Measurements from ENCODE around the gene DLK1. TPM values are rescaled to one million over a fixed set of nuclear protein-coding genes. Genes with fewer than 3 reads are reported as not detected.

DLK1 gene
- total RNA-seq, 1 donor from 2014 or later: not detected

GRCh38 chr14:100748944-100749343 lies 22.3 kb downstream of the DLK1 start:
- no peak overlapping the region for H3K27ac Mint-ChIP-seq
- peaks cover 5% of the 10 kb centered on the region for H3K27me3 Mint-ChIP-seq (ENCODE audit: low read depth)
- intact Hi-C loops (cut with micrococcal nuclease): no loop called here
- no peak overlapping the region for H3K4me3 Mint-ChIP-seq (ENCODE audit: low read depth)
- H3K36me3 Mint-ChIP-seq (ENCODE audit: low read depth): no peaks in the 10 kb centered on the region
- no peak for DNase-seq (ENCODE audit: low spot score)
- H3K4me1 Mint-ChIP-seq (ENCODE audit: low read depth): no peaks in the 10 kb centered on the region
- H3K9me3 Mint-ChIP-seq: no peaks in the 10 kb centered on the region

- Mint-ChIP-seq H3K4me3 (ENCODE audit: low read depth) (no peak overlapping the region), H3K36me3 (ENCODE audit: low read depth) (no peaks in the 10 kb centered on the region), H3K9me3 (no peaks in the 10 kb centered on the region), H3K27ac (no peak overlapping the region), H3K27me3 (ENCODE audit: low read depth) (peaks cover 5% of the 10 kb centered on the region), H3K4me1 (ENCODE audit: low read depth) (no peaks in the 10 kb centered on the region)
- no peak for DNase-seq (ENCODE audit: low spot score)
- intact Hi-C loops (cut with micrococcal nuclease): no loop called here
Measured at GRCh38 chr14:100749967-100750597, 23.4 kb downstream of the DLK1 start.

DNA sequence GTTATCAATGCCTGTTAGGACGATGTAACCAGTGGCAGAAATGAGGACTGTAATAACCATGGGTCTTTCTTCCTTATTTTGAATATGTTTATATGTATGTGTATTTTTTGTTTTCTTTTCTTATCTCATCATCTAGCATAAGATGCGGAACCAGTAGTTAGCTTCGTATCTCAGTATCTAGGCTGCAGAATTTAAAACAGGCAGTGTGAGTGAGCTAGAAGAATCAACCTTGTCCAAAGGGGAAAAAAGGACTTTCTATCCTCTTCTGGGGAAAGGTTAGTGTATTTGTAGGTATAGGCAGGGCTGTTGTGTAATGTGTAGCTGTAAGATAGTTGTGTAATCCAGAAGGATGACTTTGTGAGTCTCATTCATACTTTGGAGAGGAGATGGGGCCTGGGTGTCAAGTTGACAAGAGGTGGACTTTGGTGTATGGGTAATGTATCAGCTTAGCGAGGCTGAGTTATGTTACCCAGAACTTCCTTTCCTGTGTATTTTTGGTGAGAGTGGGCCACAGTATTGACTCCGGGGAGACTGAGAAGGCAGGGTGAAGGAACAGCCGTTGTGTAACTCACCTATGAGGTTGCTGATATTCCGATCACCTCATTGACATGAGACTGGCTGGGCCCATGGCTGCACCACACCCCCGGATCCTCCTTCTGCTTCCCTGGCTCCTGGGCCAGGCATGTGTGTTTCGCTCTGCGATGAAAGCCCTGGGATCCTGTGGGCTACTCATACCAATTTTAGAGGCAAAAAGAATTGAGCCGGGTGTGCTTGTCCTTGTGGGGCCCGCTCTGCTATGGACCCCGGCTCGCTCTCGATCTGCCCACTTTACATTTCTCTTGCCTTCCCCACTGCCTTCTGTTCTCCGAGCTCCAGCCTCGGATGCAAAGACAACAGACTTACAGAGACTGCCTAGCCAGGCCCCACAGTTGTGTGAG lies 24.3 kb downstream of the DLK1 start:
- H3K27ac Mint-ChIP-seq: no peak overlapping the region
- no peaks in the 10 kb centered on the region for H3K9me3 Mint-ChIP-seq
- no peak for DNase-seq (ENCODE audit: low spot score)
- no peaks in the 10 kb centered on the region for H3K36me3 Mint-ChIP-seq (ENCODE audit: low read depth)
- H3K4me1 Mint-ChIP-seq (ENCODE audit: low read depth): no peaks in the 10 kb centered on the region
- intact Hi-C loops (cut with micrococcal nuclease): no loop called here
- H3K27me3 Mint-ChIP-seq (ENCODE audit: low read depth): peaks cover 5% of the 10 kb centered on the region
- no peak overlapping the region for H3K4me3 Mint-ChIP-seq (ENCODE audit: low read depth)

DNA sequence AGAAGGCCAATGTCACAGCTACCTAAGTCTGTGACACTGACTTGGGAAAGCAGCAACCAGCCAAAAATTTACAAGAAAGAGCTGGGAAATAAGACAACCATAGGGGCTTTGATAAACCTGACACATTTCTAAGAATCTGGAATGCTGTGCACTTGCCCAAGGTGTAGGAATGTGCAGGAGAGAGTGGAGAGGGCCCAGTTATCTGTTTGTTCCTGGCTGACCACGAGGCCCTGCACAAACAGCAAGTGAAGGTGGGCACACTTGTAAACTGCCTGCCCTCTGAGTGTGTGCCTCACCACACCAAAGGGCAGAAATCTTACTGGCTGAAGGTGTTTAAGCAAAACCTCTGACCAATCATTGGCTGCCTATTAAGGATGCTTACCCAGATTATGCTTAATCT lies 27.3 kb downstream of the DLK1 start:
- intact Hi-C loops (cut with micrococcal nuclease): no loop called here
- Mint-ChIP-seq H3K9me3 (no peaks in the 10 kb centered on the region), H3K27ac (no peak overlapping the region), H3K36me3 (ENCODE audit: low read depth) (no peaks in the 10 kb centered on the region), H3K4me3 (ENCODE audit: low read depth) (no peak overlapping the region), H3K4me1 (ENCODE audit: low read depth) (no peaks in the 10 kb centered on the region), H3K27me3 (ENCODE audit: low read depth) (peaks cover 9% of the 10 kb centered on the region)
- no peak for DNase-seq (ENCODE audit: low spot score)

DNA sequence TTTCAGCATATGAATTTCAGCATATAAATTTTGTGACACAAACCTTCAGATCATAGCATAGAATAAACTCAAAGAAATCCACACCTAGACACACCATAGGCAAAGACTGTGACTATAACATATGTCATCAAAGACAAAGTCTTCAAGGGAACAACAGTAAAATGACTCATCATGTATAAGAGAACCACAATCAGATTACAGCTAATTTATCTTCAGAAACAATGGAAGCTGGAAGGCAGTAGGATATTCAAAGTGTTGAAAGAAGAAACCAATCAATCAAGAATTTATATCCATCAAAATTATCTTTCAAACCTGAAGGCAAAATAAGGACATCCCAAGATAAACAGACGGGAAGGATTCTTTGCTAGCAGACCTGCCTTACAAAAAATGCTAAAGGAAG lies 29.0 kb downstream of the DLK1 start:
- no peaks in the 10 kb centered on the region for H3K36me3 Mint-ChIP-seq (ENCODE audit: low read depth)
- H3K27me3 Mint-ChIP-seq (ENCODE audit: low read depth): peaks cover 9% of the 10 kb centered on the region
- no peak overlapping the region for H3K4me3 Mint-ChIP-seq (ENCODE audit: low read depth)

DNA sequence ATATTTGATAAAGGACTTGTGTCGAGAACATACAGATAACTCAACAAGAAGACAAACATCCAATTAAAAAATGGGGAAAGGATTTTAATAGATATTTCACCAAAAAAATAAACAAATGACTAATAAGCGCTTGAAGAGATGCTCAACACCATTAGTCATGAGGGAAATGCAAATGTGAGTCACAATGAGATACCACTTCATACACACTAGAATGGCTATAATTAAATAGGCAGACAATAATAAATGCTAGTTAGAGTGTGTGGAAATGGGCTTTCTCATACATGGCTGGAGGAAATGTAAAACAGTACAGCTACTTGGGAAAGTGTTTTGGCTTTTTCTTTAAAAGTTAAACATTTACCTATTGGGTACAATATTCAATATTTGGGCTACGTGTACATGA lies 34.8 kb downstream of the DLK1 start:
- Mint-ChIP-seq H3K4me3 (ENCODE audit: low read depth) (no peak overlapping the region), H3K27me3 (ENCODE audit: low read depth) (peaks cover 9% of the 10 kb centered on the region), H3K9me3 (no peaks in the 10 kb centered on the region), H3K36me3 (ENCODE audit: low read depth) (no peaks in the 10 kb centered on the region), H3K27ac (no peak overlapping the region), H3K4me1 (ENCODE audit: low read depth) (no peaks in the 10 kb centered on the region)
- no peak for DNase-seq (ENCODE audit: low spot score)
- intact Hi-C loops (cut with micrococcal nuclease): no loop called here

More for the DNA sequence above, 29.0 kb downstream of the DLK1 start:
- H3K27ac Mint-ChIP-seq: no peak overlapping the region
- intact Hi-C loops (cut with micrococcal nuclease): no loop called here
- H3K9me3 Mint-ChIP-seq: no peaks in the 10 kb centered on the region
- DNase-seq (ENCODE audit: low spot score): no peak
- no peaks in the 10 kb centered on the region for H3K4me1 Mint-ChIP-seq (ENCODE audit: low read depth)

DNA sequence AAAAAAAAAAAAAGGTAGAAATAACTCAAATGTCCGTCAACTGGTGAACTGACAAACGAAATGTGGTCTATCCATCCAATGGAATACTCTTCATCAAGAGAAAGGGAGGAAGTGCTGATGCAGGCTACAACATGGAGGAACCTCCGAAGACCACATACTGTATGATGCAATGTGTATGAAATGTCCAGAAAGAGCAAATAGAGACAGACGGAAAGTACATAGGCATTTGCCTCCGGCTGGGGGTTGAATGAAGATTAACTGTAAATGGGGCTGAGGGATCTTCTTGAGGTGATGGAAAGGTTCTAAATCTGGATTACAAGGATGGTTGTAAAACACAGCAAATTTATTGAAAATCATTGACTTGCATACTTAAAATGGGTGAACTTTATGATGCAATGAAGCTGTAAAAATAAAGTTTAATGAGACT lies 35.4 kb downstream of the DLK1 start:
- H3K9me3 Mint-ChIP-seq: no peaks in the 10 kb centered on the region
- no peaks in the 10 kb centered on the region for H3K4me1 Mint-ChIP-seq (ENCODE audit: low read depth)
- H3K36me3 Mint-ChIP-seq (ENCODE audit: low read depth): no peaks in the 10 kb centered on the region
- peaks cover 9% of the 10 kb centered on the region for H3K27me3 Mint-ChIP-seq (ENCODE audit: low read depth)
- no peak overlapping the region for H3K4me3 Mint-ChIP-seq (ENCODE audit: low read depth)
- no peak overlapping the region for H3K27ac Mint-ChIP-seq
- DNase-seq (ENCODE audit: low spot score): no peak
- intact Hi-C loops (cut with micrococcal nuclease): no loop called here

DNA sequence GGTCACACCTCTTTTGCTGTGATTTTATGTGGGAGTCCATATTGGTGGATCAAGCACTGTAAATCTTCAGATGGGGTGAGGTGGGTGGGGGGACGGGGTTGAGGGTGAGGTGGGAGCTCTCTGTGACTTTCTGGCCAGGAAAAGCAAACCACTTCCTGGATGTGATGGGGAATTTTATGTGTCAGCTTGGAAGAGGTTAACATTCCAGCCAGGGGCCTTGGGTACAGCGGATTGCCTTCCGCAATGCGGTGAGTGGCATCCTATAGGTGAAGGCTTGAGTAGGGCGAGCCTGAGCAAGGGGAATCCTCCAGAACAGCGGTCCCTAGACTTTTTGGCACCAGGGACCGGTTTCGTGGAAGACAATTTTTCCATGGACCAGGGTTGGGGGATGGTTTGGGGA lies 36.2 kb downstream of the DLK1 start:
- DNase-seq (ENCODE audit: low spot score): no peak
- no peaks in the 10 kb centered on the region for H3K9me3 Mint-ChIP-seq
- peaks cover 8% of the 10 kb centered on the region for H3K27me3 Mint-ChIP-seq (ENCODE audit: low read depth)
- H3K4me3 Mint-ChIP-seq (ENCODE audit: low read depth): no peak overlapping the region
- intact Hi-C loops (cut with micrococcal nuclease): no loop called here
- H3K4me1 Mint-ChIP-seq (ENCODE audit: low read depth): no peaks in the 10 kb centered on the region
- H3K36me3 Mint-ChIP-seq (ENCODE audit: low read depth): no peaks in the 10 kb centered on the region
- no peak overlapping the region for H3K27ac Mint-ChIP-seq

DNA sequence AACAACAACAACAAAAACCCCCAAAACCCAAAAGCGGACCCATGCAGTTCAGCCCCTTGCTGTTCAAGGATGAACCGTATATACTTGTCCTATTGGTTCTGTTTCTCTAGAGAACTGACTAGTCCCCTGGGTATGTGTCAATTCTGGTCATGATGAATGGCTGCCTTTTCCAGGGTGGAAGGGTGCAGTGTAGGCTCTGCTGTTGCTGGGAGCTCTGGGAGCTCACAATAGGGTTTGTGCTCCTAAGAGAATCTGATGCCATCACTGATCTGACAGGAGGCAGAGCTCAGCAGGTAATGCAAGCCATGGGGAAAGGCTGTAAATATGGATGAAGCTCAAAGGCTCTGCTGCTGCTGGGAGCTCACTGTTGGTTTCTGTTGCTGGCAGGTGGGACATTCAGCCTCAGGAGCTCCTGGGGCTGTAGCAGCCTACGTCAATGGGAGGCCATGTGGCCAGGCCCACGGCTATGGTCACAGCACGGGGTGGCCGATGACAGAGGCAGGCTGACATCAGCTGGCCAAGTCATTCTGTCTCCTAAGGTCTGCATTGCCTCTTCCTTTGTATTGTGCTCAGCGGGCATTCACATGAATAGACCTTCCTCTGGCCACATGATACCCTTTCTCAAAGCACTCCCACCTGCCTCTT lies 37.9 kb downstream of the DLK1 start:
- intact Hi-C loops (cut with micrococcal nuclease): no loop called here
- no peak overlapping the region for H3K4me3 Mint-ChIP-seq (ENCODE audit: low read depth)
- H3K4me1 Mint-ChIP-seq (ENCODE audit: low read depth): no peaks in the 10 kb centered on the region
- no peaks in the 10 kb centered on the region for H3K9me3 Mint-ChIP-seq
- no peak for DNase-seq (ENCODE audit: low spot score)
- H3K27ac Mint-ChIP-seq: no peak overlapping the region
- peaks cover 5% of the 10 kb centered on the region for H3K27me3 Mint-ChIP-seq (ENCODE audit: low read depth)
- no peaks in the 10 kb centered on the region for H3K36me3 Mint-ChIP-seq (ENCODE audit: low read depth)

DNA sequence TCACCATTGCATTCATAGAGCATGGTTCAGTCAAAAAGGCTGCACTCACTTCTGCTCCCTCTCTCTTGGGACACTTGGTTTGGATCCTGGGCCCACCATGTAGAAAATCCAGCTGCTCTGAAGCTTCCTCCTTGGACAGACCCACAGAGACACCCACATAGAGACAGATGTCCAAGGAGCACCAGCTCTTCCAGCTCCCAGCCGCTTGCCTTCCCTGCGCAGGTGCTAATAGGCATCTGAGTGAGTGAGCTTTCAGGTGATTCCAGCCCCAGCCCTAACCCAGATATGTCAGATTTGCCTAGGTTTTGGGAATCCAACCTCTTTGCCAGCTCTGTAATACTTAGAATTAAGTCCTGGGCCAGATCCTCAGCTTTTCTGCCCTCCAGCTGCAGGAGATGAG lies 38.6 kb downstream of the DLK1 start:
- H3K27me3 Mint-ChIP-seq (ENCODE audit: low read depth): peaks cover 5% of the 10 kb centered on the region
- H3K27ac Mint-ChIP-seq: no peak overlapping the region
- no peaks in the 10 kb centered on the region for H3K9me3 Mint-ChIP-seq
- H3K4me1 Mint-ChIP-seq (ENCODE audit: low read depth): no peaks in the 10 kb centered on the region
- H3K4me3 Mint-ChIP-seq (ENCODE audit: low read depth): no peak overlapping the region
- intact Hi-C loops (cut with micrococcal nuclease): no loop called here
- no peak for DNase-seq (ENCODE audit: low spot score)
- H3K36me3 Mint-ChIP-seq (ENCODE audit: low read depth): no peaks in the 10 kb centered on the region

DNA sequence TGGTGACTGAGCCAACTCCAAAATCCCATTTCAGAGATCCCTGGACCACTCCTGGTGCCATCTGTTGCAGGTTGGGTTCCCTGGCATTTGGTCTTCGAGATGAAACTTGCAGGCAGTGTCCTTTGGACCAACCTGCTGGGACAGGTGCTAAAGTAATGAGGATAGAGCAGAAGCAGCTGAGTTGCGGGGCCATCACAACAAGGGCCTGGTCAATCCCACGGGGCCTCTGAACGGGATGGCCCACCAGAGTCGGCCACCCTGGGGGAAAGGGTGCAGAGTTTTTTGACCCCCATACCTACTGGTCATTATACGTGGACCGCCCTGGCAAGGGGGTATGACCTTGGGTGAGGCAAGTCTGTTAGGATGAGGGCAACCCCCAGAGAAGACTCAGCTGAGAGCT lies 39.3 kb downstream of the DLK1 start:
- H3K9me3 Mint-ChIP-seq: no peaks in the 10 kb centered on the region
- peaks cover 5% of the 10 kb centered on the region for H3K27me3 Mint-ChIP-seq (ENCODE audit: low read depth)
- H3K4me3 Mint-ChIP-seq (ENCODE audit: low read depth): no peak overlapping the region
- no peak overlapping the region for H3K27ac Mint-ChIP-seq
- no peak for DNase-seq (ENCODE audit: low spot score)
- H3K36me3 Mint-ChIP-seq (ENCODE audit: low read depth): no peaks in the 10 kb centered on the region
- no peaks in the 10 kb centered on the region for H3K4me1 Mint-ChIP-seq (ENCODE audit: low read depth)
- intact Hi-C loops (cut with micrococcal nuclease): no loop called here

DNA sequence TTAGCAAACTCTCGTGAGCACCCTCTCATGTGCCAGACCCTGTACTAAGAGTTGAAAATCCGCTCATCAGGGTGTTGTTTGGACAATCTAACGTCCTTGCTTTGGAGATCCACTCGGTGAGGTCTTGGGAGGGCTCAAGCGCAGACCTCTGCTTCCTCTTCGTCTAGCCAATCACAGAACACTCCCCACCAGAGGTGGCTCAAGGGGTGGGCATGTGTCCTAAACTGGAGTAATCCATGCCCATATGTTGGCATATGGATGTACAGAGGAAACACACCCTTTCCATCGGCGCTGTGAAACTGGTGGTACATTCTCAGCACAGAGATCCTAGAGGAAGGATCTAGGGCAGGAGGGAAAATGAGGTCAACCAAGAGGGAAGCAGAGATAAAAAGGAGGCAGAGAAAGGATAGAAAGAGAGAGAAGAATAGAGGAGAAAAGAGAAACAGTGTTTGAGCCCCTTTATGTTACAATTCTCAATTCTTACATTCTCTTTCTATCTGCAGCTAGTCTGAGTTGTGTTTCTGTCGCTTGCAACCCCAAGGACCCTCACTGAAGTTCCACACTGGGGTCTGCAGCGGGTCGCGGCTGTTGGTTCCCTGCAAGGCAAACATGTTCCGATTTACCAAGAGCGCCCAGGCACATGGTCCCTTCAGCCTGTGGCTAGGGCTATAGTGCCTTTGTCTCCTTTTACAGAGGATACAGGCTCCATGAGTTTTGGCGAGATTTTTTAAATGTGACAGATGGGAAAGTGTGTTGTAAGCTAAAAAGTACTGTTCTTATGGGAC lies 40.5 kb downstream of the DLK1 start:
- H3K27me3 Mint-ChIP-seq (ENCODE audit: low read depth): no peaks in the 10 kb centered on the region
- intact Hi-C loops (cut with micrococcal nuclease): no loop called here
- H3K9me3 Mint-ChIP-seq: no peaks in the 10 kb centered on the region
- no peak overlapping the region for H3K4me3 Mint-ChIP-seq (ENCODE audit: low read depth)
- no peak overlapping the region for H3K27ac Mint-ChIP-seq
- H3K36me3 Mint-ChIP-seq (ENCODE audit: low read depth): no peaks in the 10 kb centered on the region
- no peak for DNase-seq (ENCODE audit: low spot score)
- H3K4me1 Mint-ChIP-seq (ENCODE audit: low read depth): no peaks in the 10 kb centered on the region

All from activated T-helper 2 cell treated with anti-CD3 and anti-CD28 coated beads, Interferon-gamma antibody, Interleukin-2, Interleukin-4, amounts not matched to agents 10 μg/mL and 5 μg/mL and 100 μg/mL, durations not matched to agents 14 hours and 24 hours and 36 hours (primary cell).